Testis (tissue), 2 donors: ENCODE data around the gene ESPN.

Experiments used
- CTCF ChIP-seq, 3 experiments: fragments of 450-650 bp in 2 of 3; fragments of 200-600 bp in 1 of 3; sonication (generic) in 1 of 3; IDR thresholded peaks; one replicate each; pipeline ENCODE4 v1.5.1; 2016 to 2019; ENCODE audit warnings: antibody characterized with exemption in 3 of 3, mild to moderate bottlenecking in 2 of 3, moderate library complexity in 1 of 3
- POLR2A ChIP-seq: fragments of 450-650 bp; IDR thresholded peaks from one replicate; pipeline ENCODE4 v1.6.1; 2017; ENCODE audit warnings: antibody characterized with exemption, mild to moderate bottlenecking, moderate library complexity

GRCh38 chr1:6496365-6496721 lies 71.8 kb downstream of the ESPN start:
- TF ChIP-seq CTCF (IDR thresholded peaks at IDR 0.05), result no peak
- no peak for TF ChIP-seq POLR2A
